Neural crest cell (in vitro differentiated cells): ENCODE results near the gene ASPSCR1. TPM values are rescaled to one million over a fixed set of nuclear protein-coding genes. Genes with fewer than 3 reads are reported as not detected.

Experiments
- DNase-seq: peaks from one replicate; pipeline ENCODE4 v3.0.0; 2021; ENCODE audit warnings: low read depth, mixed read lengths, low spot score
- H3K27ac Mint-ChIP-seq: one replicate; pipeline ENCODE4 v1.8.0; 2021; ENCODE audit warnings: mild to moderate bottlenecking, mixed read lengths; ENCODE audit not compliant: unreplicated experiment
- H3K27me3 Mint-ChIP-seq: 2 replicates; pipeline ENCODE4 v1.8.0; 2021; ENCODE audit warnings: low read depth, mild to moderate bottlenecking, mixed read lengths
- H3K36me3 Mint-ChIP-seq: 2 replicates; pipeline ENCODE4 v1.8.0; 2021; ENCODE audit warnings: low read depth, mild to moderate bottlenecking, mixed read lengths
- H3K4me1 Mint-ChIP-seq: 2 replicates; pipeline ENCODE4 v1.8.0; 2021; ENCODE audit warnings: mixed read lengths
- H3K4me3 Mint-ChIP-seq: one replicate; pipeline ENCODE4 v1.8.0; 2021; ENCODE audit warnings: mild to moderate bottlenecking, mixed read lengths
- H3K9me3 Mint-ChIP-seq: 2 replicates; pipeline ENCODE4 v1.8.0; 2021; ENCODE audit warnings: mixed read lengths
- total RNA-seq: library from RNA; stranded (reverse); gene quantifications from 2 replicates; pipeline ENCODE4 v1.2.1, GENCODE V29; 2021
- TF ChIP-seq, protein P1 (sequence below): fragments of 200-600 bp; sonication (generic); conservative IDR thresholded peaks from 2 replicates; pipeline ENCODE4 v1.5.0; 2021; ENCODE audit warnings: antibody characterized with exemption, mild to moderate bottlenecking

Gene ASPSCR1
- total RNA-seq, 1 donor from 2014 or later = 51.9 TPM

DNA sequence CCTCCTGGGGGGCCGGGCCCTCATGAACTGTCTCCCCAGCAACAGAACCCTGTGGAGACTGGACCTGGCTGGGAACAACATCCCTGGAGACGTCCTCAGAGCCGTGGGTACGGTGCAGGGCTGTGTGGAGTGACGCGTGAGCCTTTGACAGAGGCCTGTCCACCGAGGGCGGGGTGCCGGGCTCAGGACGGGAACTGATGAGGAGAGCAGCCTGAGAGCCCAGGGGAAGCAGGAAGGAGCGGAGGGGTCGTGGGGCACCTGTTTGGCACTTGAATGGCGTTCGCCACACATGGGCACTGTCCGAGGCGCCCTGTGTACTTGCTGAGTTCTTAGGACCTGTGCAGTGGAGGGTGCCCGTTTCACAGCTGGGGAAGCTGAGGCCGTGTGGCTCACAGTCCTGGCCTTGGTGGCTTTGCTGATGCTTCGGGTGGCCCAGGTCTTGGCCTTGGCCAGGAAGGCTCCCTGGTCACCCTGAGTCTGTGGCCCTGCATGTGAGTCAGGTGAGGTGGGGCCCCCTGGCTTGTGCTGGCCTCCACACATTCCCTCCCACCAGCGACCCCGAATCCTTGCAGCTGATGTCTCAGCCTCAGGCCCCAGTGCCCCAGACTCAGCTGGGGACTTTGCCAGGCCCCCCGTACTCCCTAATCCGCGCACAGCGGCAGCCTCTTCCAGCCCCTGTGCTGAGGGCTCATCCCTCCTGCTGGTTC, 48.1 kb downstream of the ASPSCR1 start:
- peak overlapping the region; percentile 62 for H3K27ac Mint-ChIP-seq
- H3K4me3 Mint-ChIP-seq = peak overlapping the region; percentile 85
- DNase-seq = no peak
- H3K4me1 Mint-ChIP-seq = peaks cover 18% of the 10 kb centered on the region
- H3K27me3 Mint-ChIP-seq = peaks cover 4% of the 10 kb centered on the region
- TF ChIP-seq, protein P1, sequence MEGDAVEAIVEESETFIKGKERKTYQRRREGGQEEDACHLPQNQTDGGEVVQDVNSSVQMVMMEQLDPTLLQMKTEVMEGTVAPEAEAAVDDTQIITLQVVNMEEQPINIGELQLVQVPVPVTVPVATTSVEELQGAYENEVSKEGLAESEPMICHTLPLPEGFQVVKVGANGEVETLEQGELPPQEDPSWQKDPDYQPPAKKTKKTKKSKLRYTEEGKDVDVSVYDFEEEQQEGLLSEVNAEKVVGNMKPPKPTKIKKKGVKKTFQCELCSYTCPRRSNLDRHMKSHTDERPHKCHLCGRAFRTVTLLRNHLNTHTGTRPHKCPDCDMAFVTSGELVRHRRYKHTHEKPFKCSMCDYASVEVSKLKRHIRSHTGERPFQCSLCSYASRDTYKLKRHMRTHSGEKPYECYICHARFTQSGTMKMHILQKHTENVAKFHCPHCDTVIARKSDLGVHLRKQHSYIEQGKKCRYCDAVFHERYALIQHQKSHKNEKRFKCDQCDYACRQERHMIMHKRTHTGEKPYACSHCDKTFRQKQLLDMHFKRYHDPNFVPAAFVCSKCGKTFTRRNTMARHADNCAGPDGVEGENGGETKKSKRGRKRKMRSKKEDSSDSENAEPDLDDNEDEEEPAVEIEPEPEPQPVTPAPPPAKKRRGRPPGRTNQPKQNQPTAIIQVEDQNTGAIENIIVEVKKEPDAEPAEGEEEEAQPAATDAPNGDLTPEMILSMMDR = no peak
- no peaks in the 10 kb centered on the region for H3K36me3 Mint-ChIP-seq
- no peaks in the 10 kb centered on the region for H3K9me3 Mint-ChIP-seq

DNA sequence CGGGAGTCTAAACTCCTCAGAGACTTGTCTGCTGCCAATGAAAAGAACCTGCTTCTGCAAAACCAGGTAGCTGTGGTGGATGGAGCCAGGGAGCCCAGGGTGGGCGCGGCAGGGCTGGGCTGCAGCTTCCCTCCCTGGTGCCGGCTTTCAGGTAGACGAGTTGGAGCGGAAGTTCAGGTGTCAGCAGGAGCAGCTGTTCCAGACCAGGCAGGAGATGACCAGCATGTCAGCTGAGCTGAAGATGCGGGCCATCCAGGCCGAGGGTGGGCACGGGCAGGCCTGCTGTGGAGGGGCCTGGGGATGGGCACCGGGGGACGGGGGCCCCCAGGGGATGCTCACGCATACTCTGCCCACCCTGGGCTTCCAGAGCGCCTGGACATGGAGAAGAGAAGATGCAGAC, 50.8 kb downstream of the ASPSCR1 start:
- Mint-ChIP-seq H3K27ac (no peak overlapping the region), H3K4me1 (peaks cover 10% of the 10 kb centered on the region), H3K27me3 (peaks cover 3% of the 10 kb centered on the region), H3K4me3 (no peak overlapping the region), H3K9me3 (no peaks in the 10 kb centered on the region), H3K36me3 (no peaks in the 10 kb centered on the region)
- TF ChIP-seq, protein P1 = no peak
- no peak for DNase-seq

DNA sequence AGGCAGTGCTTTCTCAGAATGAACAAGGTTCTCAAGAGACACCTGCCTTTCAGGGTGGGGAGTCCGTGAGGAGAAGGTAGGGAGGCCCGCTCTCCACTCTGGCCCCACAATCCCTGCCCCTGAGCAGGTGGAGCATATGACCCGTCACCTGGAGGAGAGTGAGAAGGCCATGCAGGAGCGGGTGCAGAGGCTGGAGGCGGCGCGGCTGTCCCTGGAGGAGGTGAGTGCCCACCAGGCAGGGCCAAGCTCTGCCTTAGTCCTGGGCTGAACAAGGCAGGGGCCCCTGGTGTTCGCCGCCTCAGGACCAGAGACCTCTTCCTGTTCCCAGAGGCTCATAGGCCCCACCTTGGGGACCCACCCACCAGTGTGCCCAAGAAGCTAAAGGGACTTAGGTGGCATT, 51.5 kb downstream of the ASPSCR1 start:
- Mint-ChIP-seq H3K4me3 (peak overlapping the region; percentile 77), H3K4me1 (peaks cover 7% of the 10 kb centered on the region), H3K9me3 (no peaks in the 10 kb centered on the region), H3K36me3 (no peaks in the 10 kb centered on the region), H3K27ac (no peak overlapping the region), H3K27me3 (peaks cover 3% of the 10 kb centered on the region)
- TF ChIP-seq, protein P1 = no peak
- DNase-seq = no peak

DNA sequence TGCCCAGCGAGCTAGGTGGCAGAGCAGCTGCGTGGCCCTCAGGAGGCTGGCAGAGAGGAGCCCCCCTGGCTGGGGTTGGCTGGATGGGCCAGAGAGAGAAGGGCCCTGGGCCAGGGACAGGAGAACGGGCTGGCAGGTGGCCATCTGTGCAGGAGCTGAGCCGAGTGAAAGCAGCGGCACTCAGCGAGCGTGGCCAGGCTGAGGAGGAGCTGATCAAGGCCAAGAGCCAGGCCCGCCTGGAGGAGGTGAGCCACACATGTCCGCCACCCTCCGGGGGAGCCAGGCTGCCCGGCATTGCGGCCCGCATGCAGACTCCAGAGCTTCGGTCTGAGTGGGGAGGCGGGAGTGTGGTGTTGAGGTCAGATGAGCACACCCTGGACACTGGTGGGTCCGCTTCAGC, 52.0 kb downstream of the ASPSCR1 start:
- no peak for DNase-seq
- Mint-ChIP-seq H3K36me3 (no peaks in the 10 kb centered on the region), H3K4me1 (peaks cover 7% of the 10 kb centered on the region), H3K4me3 (peak overlapping the region; percentile 77), H3K27me3 (peaks cover 3% of the 10 kb centered on the region), H3K27ac (no peak overlapping the region), H3K9me3 (no peaks in the 10 kb centered on the region)
- TF ChIP-seq, protein P1 = no peak

DNA sequence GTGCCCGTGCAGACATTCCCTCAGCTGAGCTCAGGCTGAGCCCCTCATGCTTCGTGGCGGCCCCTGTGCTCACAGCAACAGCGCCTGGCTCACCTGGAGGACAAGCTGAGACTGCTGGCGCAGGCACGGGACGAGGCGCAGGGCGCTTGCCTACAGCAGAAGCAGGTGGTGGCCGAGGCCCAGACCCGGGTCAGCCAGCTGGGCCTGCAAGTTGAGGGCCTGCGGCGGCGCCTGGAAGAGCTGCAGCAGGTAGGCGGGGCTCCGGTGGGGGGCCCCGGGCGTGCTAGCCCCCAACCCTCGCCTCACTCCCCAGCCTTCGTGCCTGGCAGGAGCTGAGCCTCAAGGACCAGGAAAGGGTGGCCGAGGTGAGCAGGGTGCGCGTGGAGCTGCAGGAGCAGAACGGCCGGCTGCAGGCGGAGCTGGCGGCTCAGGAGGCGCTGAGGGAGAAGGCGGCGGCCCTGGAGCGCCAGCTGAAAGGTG, 52.6 kb downstream of the ASPSCR1 start:
- DNase-seq = no peak
- no peaks in the 10 kb centered on the region for H3K36me3 Mint-ChIP-seq
- no peak overlapping the region for H3K27ac Mint-ChIP-seq
- no peaks in the 10 kb centered on the region for H3K9me3 Mint-ChIP-seq
- TF ChIP-seq, protein P1 = no peak
- peak overlapping the region; percentile 69 for H3K4me3 Mint-ChIP-seq
- peaks cover 3% of the 10 kb centered on the region for H3K27me3 Mint-ChIP-seq
- peaks cover 9% of the 10 kb centered on the region for H3K4me1 Mint-ChIP-seq
